Hepatic stellate cell (primary cell): ENCODE results near the gene FLRT2.

Source experiments
- DNase-seq: peaks from one replicate; pipeline ENCODE4 v3.0.0; 2011; ENCODE audit warnings: low spot score

FLRT2 gene

DNA sequence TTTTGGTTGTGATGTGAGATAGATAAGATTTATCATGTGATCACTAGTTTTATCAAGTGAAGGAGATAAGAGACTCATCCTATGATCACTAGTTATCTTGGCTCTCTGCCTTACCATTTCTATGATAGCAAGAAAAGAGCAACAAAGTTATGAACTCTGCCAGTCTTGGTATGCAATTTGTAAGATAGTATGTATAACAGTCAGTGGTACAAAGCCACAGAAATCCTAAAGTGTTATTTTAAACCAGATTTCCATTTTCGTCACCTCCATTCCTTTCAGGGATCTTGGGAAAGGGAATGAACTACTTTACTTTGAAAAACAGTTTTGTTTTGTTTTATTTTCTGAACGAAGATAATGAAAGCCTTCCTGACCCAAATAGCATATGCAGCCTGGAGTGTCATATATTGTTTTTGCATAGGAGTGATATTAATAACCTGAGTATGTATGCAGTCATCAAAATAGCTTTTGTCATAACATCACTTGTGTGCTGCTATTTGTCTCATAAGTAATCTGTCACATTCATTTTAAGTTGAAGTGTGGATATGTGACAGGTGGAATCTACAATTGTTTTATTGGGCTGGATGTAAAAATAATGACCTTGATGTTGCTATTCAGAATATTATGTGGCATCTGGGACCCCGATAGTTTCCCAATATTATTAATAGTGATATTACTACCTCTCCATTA lies 35.0 kb downstream of the FLRT2 start:
- DNase-seq, result no peak

GRCh38 chr14:85565862-85566296 lies 35.9 kb downstream of the FLRT2 start:
- DNase-seq, result no peak

DNA sequence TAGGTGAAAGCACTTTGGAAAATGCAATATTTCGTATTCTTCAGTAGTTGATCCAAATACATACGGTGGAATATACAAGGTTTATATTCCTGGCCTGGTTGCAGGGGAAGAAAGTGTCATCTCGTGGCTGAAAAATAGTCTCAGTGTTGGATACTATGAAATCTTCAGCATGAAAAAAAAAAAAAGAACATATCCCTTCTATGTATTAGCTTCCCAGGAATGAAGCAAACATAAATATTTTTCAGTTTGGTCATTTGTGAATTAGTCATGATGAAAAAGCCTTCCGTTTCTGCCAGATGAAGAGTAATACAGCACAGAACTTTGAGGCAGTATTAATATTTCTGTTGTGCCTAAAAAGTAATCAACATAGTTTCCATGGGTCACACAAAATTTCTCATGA lies 36.7 kb downstream of the FLRT2 start:
- no peak for DNase-seq

DNA sequence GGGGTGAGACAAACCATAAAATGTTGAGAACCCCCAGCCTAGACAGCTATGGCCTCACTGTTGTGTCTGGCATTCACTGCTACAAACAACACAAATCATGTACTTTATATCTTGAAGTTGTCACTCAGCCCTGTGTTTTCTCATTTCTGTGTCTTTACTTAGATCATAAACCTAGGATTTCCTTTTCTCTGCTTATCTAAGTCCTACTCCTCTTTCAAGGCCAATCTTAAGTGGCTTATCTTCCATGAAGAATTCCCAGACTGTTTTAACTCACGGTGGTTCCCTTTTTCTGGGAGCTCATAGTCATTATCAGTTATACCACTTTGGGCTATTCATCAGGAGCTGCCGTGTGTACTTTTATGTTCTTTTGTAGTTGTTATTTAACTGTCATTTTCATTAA lies 42.1 kb downstream of the FLRT2 start:
- no peak for DNase-seq

GRCh38 chr14:85572845-85573244 lies 42.9 kb downstream of the FLRT2 start:
- DNase-seq, result no peak

DNA sequence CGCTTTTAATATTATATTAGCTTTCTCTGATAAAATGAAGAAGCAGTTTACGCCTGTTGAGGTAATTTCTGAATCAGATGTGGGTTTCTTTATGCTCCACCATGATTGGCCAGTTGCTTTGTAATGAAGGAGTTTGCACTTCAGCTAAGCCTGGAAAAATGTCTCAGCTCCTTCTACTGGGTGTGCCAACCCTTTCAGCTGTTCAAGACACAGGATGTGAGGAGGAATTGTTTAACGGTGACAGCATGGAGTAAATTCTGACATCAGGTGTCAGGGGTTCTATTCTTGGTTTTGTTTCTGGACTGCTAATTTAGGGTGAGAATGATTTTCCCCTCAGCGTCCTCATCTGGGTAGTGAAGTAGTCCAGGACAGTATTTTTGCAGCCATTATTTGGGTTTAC lies 43.5 kb downstream of the FLRT2 start:
- DNase-seq, result no peak

- DNase-seq, result no peak
Observed at GRCh38 chr14:85574853-85575616, 45.1 kb downstream of the FLRT2 start.

GRCh38 chr14:85575617-85575898 lies 45.6 kb downstream of the FLRT2 start:
- DNase-seq, result no peak

DNA sequence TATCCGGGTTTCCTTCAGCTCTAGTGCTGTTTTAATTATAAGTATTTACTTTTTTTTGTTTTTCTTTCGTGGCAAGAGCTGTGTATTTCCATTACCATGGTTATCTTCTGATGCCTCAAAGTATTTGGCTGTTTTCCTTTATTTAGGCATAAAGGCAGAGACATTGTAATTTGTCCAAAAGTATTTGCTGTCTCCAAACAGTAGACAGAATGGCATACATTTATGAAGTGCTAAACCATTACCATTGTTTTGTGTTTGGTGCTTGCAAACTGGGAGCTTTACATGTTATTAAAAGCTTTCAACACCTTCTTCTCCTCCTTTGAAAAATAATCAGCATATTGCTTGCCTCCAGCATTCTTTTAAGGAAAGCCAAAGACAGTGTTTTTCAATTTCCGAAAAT lies 46.3 kb downstream of the FLRT2 start:
- no peak for DNase-seq

DNA sequence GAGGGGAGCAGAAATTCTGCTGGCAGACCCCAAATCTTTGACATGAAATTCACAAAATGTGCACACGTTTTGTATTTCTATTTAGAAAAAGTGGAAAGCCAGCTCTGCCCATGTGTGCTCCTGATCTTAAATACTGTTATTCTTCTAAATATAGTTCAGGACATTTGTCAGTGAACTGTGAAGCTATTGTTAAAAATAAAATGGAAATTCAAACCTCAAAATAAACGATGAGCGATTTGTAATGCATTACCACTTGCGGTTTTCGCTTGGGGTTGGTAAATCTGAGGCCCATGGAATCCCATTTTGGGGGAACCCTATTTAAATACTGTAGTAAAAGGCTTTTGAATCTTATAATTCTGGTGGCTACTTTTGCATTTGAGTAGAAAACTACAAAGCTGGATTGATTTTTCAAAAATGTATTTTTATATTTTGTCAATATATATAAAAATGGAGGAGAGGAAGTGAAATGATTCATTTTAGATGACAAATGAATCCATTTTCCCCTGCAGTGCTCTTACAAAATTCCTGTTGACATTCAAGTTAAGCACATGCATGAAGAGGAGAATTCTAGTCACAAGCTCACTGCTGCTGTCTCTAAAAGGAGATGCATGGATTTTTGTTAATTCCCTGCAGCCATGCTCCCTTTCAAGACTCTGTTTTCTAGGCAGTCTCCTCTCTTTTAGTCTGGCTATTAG lies 47.1 kb downstream of the FLRT2 start:
- no peak for DNase-seq

GRCh38 chr14:85577543-85578114 lies 47.7 kb downstream of the FLRT2 start:
- DNase-seq, result no peak

- DNase-seq, result no peak
Observed at GRCh38 chr14:85578357-85578756, 48.4 kb downstream of the FLRT2 start.

DNA sequence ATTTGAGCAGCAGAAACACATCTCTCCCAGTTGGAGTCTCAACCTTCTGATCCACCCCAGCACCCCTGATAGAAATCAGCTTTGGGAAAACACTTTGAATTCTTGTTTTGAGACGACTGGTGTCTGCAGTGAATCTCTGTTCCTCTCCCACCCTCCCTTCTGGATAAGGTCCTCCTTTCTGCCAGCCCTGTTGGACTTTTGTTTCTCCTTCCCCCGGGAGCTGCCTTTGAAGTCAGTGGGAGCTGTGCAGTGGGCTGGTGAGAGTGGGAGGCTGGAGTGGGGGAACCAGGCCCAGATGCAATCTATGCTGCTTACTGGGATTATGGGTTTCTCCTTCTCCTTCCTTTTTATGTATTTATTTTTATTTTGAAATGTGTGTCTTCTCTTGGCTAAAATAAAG lies 49.0 kb downstream of the FLRT2 start:
- no peak for DNase-seq

DNA sequence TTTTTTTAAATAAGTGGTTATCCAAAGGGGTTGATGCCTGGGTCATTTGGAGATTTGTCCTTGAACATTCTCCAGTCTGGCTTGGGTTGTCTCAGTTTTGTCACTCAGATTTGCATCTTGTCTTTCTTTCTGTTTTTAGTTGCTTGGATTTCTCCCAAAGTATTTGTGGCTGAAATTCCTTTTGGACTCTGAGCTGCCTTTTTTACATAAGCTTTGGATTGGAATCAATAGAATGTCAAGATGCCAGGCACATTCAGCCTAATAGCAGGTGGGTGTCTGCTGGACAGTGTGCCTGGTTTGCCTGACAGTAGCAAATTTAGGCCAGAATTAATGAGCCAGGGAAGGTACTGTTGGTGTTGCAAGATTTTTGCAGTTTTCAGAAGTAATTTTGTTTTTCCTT lies 50.0 kb downstream of the FLRT2 start:
- no peak for DNase-seq

GRCh38 chr14:85580536-85581140 lies 50.7 kb downstream of the FLRT2 start:
- no peak for DNase-seq

DNA sequence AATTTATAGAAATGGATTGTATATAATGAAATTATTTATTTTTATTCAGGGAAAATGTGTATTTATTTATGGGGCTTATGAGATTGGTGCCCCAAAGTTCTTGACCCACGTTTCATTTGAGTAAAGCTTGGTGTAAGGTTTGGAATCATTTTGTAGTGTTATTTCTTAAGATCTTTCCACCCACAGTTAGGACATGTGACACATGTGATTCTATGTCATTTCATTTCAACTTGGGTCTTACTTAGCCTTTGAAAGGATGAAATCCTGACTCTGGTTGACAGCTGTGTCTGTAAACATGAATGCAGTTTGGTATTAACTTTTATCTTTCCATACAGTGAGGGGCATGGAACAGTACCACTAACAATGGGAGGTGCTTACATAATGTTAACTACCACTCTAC lies 51.7 kb downstream of the FLRT2 start:
- no peak for DNase-seq

DNA sequence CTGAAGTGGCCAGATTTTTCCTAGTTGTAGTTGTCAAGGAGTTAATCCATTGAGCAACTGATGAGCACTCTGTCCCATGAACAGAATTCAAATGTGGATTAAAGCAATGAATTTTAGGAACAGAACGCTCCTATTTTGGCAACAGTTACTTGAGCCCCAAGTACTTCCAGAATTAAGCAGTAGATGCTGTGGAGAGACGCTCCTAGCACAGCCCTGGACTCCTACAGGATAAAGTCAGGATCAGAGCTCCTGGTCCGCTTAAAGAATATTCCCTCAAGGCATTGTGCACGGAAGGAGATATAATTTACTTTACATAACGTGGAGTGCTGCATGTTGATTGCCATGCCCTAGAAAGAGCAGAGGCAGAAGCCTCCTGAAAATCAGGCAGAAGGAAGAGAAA lies 53.4 kb downstream of the FLRT2 start:
- no peak for DNase-seq

- no peak for DNase-seq
Observed at GRCh38 chr14:85584481-85584880, 54.5 kb downstream of the FLRT2 start.

DNA sequence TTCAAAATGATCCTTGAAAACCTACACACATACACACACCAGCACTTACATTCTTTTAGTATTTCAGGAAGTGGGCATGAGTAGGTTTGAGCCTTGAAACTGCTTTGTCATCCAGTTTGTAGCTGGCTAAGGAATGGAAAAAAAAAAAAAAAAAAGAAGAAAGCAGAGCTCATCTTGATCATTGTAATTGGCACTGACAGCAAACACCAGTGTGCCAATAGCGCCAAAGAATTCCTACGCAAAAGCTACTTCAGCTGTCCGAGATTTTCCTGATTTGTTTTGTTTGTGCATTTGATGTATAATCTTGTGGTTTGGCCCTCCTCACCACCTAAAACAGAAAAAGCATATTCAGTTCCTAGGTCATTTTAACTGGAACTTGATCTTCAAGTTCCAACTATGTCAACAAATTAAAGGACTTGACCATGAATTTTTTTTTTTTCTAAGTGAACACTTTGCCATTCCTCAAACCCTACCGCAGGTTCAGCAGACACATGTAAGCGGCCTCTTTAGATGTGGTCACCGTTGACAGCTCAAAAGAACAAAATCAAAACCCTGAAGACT lies 57.3 kb downstream of the FLRT2 start:
- DNase-seq, result no peak

DNA sequence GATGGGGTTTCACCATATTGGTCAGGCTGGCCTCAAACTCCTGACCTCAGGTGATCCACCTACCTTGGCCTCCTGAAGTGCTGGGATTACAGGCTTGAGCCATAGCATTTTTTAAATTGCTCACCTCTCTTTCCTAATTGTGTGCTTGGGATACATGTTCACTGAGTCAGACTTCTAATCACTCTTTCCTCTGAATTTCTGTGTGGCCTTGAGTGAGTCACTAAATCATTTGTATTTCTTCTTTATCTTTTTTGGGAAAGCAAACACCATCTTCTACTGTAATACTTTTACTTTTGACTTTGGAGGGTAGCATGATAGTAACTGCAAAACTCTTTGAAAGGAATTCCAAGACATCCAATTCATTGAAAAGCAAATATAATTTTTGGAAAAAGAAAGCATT lies 60.8 kb downstream of the FLRT2 start:
- DNase-seq, result no peak

DNA sequence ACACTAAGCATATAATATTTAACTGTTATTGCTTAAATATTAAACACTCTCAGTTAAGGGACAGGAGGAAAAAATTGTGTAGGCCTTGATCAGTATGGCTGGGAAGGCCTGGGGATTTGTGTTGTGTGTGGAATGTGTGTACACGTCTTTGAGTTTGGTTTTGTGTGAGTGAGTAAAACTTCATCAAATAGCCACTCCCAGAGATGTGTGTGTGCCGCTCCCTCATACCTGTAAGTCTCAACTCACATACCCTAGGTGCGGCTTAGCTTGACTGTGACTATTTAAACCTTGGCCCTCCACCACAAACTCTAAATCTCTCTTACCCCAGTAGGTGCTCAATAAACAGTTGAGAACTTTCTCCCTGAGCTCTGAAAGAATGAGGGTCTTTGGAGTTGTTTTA lies 64.3 kb downstream of the FLRT2 start:
- no peak for DNase-seq

- no peak for DNase-seq
Observed at GRCh38 chr14:85595981-85596380, 66.0 kb downstream of the FLRT2 start.
